ENCODE measurements around the gene PAIP2B. TPM values are rescaled to one million over a fixed set of nuclear protein-coding genes. Genes with fewer than 3 reads are reported as not detected.

Gene PAIP2B
- total and polyA plus RNA-seq, 2 of the 4 experiments (the other 2 are of a cell fraction), result 0.15 to 0.18 TPM

DNA sequence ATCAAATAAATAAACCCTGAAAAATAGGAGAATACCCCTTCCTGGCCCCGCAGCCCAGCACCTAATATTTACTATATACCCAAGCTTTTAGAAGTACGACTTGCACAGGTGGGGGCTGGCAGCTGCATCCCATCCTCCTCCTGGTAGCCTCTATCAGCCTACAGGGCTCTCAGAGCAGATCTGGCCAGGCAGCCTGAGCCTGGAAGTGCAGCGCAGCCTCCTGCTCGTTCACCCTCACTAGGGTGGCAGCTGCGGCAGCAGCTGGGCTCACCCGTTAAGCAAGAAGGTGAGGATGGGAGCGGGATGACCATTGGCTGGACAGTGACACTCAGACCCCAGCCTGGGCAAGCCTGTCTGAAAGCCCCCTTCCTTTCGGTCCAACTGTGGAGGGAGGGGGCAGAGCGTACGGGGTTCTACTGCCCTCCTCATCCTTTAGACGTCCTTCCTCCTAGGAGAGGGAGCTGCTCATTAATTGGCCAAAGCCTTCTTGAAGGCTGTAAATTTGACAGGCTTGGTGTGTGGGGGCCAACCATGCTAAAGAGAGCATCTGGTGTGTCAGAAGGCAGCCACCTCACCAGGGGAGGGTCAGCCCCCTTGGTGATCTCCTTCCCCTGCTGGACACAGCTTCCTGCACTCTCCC is 73.2 kb downstream of the PAIP2B start:
- no peak for TF ChIP-seq FOS (IDR thresholded peaks at IDR 0.05; ENCODE audit: low read depth, low read length)
- TF ChIP-seq, protein P1, sequence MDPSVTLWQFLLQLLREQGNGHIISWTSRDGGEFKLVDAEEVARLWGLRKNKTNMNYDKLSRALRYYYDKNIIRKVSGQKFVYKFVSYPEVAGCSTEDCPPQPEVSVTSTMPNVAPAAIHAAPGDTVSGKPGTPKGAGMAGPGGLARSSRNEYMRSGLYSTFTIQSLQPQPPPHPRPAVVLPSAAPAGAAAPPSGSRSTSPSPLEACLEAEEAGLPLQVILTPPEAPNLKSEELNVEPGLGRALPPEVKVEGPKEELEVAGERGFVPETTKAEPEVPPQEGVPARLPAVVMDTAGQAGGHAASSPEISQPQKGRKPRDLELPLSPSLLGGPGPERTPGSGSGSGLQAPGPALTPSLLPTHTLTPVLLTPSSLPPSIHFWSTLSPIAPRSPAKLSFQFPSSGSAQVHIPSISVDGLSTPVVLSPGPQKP (IDR thresholded peaks at IDR 0.05; ENCODE audit: borderline replicate concordance, low read depth, low read length), result no peak
- TF ChIP-seq, protein P2, sequence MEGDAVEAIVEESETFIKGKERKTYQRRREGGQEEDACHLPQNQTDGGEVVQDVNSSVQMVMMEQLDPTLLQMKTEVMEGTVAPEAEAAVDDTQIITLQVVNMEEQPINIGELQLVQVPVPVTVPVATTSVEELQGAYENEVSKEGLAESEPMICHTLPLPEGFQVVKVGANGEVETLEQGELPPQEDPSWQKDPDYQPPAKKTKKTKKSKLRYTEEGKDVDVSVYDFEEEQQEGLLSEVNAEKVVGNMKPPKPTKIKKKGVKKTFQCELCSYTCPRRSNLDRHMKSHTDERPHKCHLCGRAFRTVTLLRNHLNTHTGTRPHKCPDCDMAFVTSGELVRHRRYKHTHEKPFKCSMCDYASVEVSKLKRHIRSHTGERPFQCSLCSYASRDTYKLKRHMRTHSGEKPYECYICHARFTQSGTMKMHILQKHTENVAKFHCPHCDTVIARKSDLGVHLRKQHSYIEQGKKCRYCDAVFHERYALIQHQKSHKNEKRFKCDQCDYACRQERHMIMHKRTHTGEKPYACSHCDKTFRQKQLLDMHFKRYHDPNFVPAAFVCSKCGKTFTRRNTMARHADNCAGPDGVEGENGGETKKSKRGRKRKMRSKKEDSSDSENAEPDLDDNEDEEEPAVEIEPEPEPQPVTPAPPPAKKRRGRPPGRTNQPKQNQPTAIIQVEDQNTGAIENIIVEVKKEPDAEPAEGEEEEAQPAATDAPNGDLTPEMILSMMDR (conservative IDR thresholded peaks at IDR 0.05; ENCODE audit: low read depth, low read length), result no peak
- no peak for TF ChIP-seq MAZ (IDR thresholded peaks at IDR 0.05; ENCODE audit: borderline replicate concordance, low read depth, low read length)
- TF ChIP-seq RFX5 (IDR thresholded peaks at IDR 0.05; ENCODE audit: low read depth, low read length), result no peak
- TF ChIP-seq POLR2A (IDR thresholded peaks at IDR 0.05; ENCODE audit: low read depth, low read length), result no peak
- no peak for TF ChIP-seq USF2 (IDR thresholded peaks at IDR 0.05; ENCODE audit: low read depth, low read length)
- TF ChIP-seq MXI1 (IDR thresholded peaks at IDR 0.05; ENCODE audit: borderline replicate concordance, low read depth, low read length), result no peak
- no peak for TF ChIP-seq CHD1 (IDR thresholded peaks at IDR 0.05; ENCODE audit: low read depth, low read length)
- TF ChIP-seq RCOR1 (IDR thresholded peaks at IDR 0.05; ENCODE audit: insufficient replicate concordance, low read length), result no peak
- TF ChIP-seq NFE2L2 (IDR thresholded peaks at IDR 0.05; ENCODE audit: low read depth, low read length), result no peak
- no peak for TF ChIP-seq CEBPB (IDR thresholded peaks at IDR 0.05; ENCODE audit: low read depth, low read length)
- no peak for TF ChIP-seq MAFK (IDR thresholded peaks at IDR 0.05; ENCODE audit: low read depth, low read length)
- TF ChIP-seq RAD21 (IDR thresholded peaks at IDR 0.05; ENCODE audit: low read length), result no peak
- no peak overlapping the region for H4K8ac ChIP-seq (ENCODE audit: low read depth in 2 of 2, low read length in 2 of 2)
- no peak overlapping the region for H2AFZ ChIP-seq (replicated peaks; ENCODE audit: low read length, poor library complexity)
- ChIA-PET POLR2A (ENCODE audit: unreplicated experiment) (no interaction called here), CTCF (no interaction called here)
- WGBS, 2 experiments (ENCODE audit: extremely low coverage in 2 of 2, insufficient read length in 1 of 2), result 69% methylated on average over 3 of the region's 11 CpGs; no CpG with 5 or more reads in 1 of the 2 experiments
- no peaks in the 10 kb centered on the region for H3K9me1 ChIP-seq (ENCODE audit: insufficient read depth, low read length)
- peaks cover 2% of the 10 kb centered on the region; the same call in 1 of the 2 replicates for H3K4me1 ChIP-seq (ENCODE audit: control insufficient read depth, insufficient read depth, low read length)
- H2BK20ac ChIP-seq (ENCODE audit: low read depth, low read length), result no peak overlapping the region
- H3K27ac ChIP-seq (ENCODE audit: insufficient read depth, low read length), result no peak overlapping the region
- DNase-seq (no peak), ATAC-seq (ENCODE audit: low read depth) (no peak)
- BruUV-seq (replicated peaks), result no TSS peak
- H3K4me3 ChIP-seq (ENCODE audit: insufficient read depth, low read depth, low read length), result no peak overlapping the region
- no peak overlapping the region for H2BK5ac ChIP-seq (ENCODE audit: low read depth, low read length, poor library complexity, severe bottlenecking)
- in situ Hi-C loops (cut with MboI; ENCODE audit: low sequenced_read_pairs) (loop anchor here (10.0 kb wide), 1 partner anchor 351 kb away; no protein-coding TSS in a partner anchor), dilution Hi-C loops (cut with HindIII; ENCODE audit: low sequenced_read_pairs, unreplicated experiment) (no loop called here), intact Hi-C loops (cut with micrococcal nuclease) (no loop called here)
- no peaks in the 10 kb centered on the region for H3K79me1 ChIP-seq (ENCODE audit: low read depth in 1 of 2, low read length in 2 of 2)
- H3K4me2 ChIP-seq (ENCODE audit: low read depth, low read length), result no peak overlapping the region
- peaks cover 13% of the 10 kb centered on the region for H3K36me3 ChIP-seq (ENCODE audit: control insufficient read depth, insufficient read depth, low read length)
- no peak overlapping the region for H4K91ac ChIP-seq (ENCODE audit: insufficient read depth, low read depth, low read length)
- no peak overlapping the region for H3K14ac ChIP-seq (replicated peaks; ENCODE audit: low read depth, low read length)
- no peak overlapping the region for H2BK15ac ChIP-seq (ENCODE audit: low read depth, low read length)
- no peak overlapping the region for H3K4ac ChIP-seq (ENCODE audit: low read depth, low read length)
- 0 out of 2 replicates have a peak, but pooled peaks cover 2% of the 10 kb centered on the region for H4K20me1 ChIP-seq (ENCODE audit: insufficient read depth, low read length)
- peaks cover 8% of the 10 kb centered on the region; the same call in 1 of the 2 replicates for H3K27me3 ChIP-seq (ENCODE audit: control insufficient read depth, insufficient read depth, low read length)
- no peak overlapping the region for H3K56ac ChIP-seq (ENCODE audit: extremely low read depth, insufficient read depth, low read length)
- no peak overlapping the region for H2AK5ac ChIP-seq (ENCODE audit: low read depth, low read length)
- no peak overlapping the region for H2AK9ac ChIP-seq (replicated peaks; ENCODE audit: low read depth, low read length, poor library complexity)
- H3K9ac ChIP-seq (ENCODE audit: low read depth, low read length), result no peak overlapping the region
- H3K18ac ChIP-seq (ENCODE audit: low read depth, low read length), result no peak overlapping the region
- H3K23ac ChIP-seq (ENCODE audit: low read depth, low read length), result no peak overlapping the region
- no peak overlapping the region for H2BK120ac ChIP-seq (ENCODE audit: low read depth, low read length)
- no peak overlapping the region for H4K5ac ChIP-seq (ENCODE audit: low read depth, low read length)
- H3K9me3 ChIP-seq (ENCODE audit: control insufficient read depth, insufficient read depth, low read length), result no peaks in the 10 kb centered on the region

All from IMR-90 (cell line).